ENCODE results near the gene GRK2. TPM values are rescaled to one million over a fixed set of nuclear protein-coding genes. Genes with fewer than 3 reads are reported as not detected.
"Not testable (repeated sequence)": the region's sequence is repeated elsewhere in the genome, so short reads cannot be mapped to it uniquely, and the experiment has no call there.

Gene GRK2
- total RNA-seq, 2 donors from 2014 or later, result 27.4 to 36.3 TPM

DNA sequence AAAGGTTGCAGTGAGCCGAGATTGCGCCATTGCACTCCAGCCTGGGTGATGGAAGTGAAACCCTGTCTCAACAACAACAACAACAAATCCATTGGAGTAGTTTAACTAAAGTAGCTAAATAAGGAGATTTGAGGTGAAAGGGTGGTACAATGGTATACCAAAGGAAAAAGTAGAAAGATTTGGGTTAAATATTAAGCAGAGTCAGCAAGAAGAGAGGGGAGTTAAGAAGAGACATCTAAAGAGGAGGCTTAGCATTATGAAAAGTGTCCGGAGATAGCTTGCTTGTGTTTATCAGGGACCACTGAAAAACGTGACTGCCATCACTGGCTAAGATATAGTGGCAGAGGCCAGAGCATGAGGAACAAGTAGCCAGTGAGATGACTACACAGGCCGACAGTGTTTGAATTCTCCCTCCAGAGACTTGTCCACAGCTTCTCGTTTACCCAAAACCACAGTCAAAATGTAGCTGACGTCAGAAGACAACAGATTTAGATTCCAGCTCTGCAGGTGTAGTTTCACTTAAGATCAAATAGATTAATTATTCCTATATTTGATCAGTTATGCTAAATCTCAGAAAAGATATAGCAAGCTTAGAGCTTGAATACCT, 32.6 kb upstream of the GRK2 start:
- intact Hi-C loops (cut with DNase I), result no loop called here
- Histone ChIP-seq H3K9me3 (no peaks in the 10 kb centered on the region), H3K27me3 (no peaks in the 10 kb centered on the region), H3K27ac (no peak overlapping the region), H3K4me3 (no peak overlapping the region), H3K4me1 (peaks cover 5% of the 10 kb centered on the region), H3K36me3 (replicated peaks in 1 of 2; ENCODE audit: insufficient read depth in 1 of 2, low read depth in 2 of 2) (peaks cover 0 to 5% of the 10 kb centered on the region in 2 donors)
- WGBS, 2 donors, result 75% methylated on average over 7 of the region's 7 CpGs
- TF ChIP-seq, protein P1, sequence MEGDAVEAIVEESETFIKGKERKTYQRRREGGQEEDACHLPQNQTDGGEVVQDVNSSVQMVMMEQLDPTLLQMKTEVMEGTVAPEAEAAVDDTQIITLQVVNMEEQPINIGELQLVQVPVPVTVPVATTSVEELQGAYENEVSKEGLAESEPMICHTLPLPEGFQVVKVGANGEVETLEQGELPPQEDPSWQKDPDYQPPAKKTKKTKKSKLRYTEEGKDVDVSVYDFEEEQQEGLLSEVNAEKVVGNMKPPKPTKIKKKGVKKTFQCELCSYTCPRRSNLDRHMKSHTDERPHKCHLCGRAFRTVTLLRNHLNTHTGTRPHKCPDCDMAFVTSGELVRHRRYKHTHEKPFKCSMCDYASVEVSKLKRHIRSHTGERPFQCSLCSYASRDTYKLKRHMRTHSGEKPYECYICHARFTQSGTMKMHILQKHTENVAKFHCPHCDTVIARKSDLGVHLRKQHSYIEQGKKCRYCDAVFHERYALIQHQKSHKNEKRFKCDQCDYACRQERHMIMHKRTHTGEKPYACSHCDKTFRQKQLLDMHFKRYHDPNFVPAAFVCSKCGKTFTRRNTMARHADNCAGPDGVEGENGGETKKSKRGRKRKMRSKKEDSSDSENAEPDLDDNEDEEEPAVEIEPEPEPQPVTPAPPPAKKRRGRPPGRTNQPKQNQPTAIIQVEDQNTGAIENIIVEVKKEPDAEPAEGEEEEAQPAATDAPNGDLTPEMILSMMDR (IDR thresholded peaks at IDR 0.05), result no peak
- no peak for TF ChIP-seq POLR2A (IDR thresholded peaks at IDR 0.05)
- DNase-seq, result no peak
- ATAC-seq, result no peak

- ATAC-seq; H3K4me3 ChIP-seq; H3K27ac ChIP-seq; H3K36me3 ChIP-seq (replicated peaks in 1 of 2; ENCODE audit: insufficient read depth in 1 of 2, low read depth in 2 of 2); DNase-seq; H3K27me3 ChIP-seq; intact Hi-C loops (cut with DNase I); H3K9me3 ChIP-seq: not testable (repeated sequence)
- peaks cover 14% of the 10 kb centered on the region for H3K4me1 ChIP-seq
- 96% methylated on average over 8 of the region's 8 CpGs for WGBS, 2 donors
These were observed 31.7 kb upstream of the GRK2 start for GRCh38 chr11:67234571-67234970.

- H3K27ac ChIP-seq, result no peak overlapping the region
- DNase-seq (no peak), ATAC-seq (no peak)
- intact Hi-C loops (cut with DNase I), result no loop called here
- no peaks in the 10 kb centered on the region for H3K27me3 ChIP-seq
- H3K36me3 ChIP-seq (replicated peaks in 1 of 2; ENCODE audit: insufficient read depth in 1 of 2, low read depth in 2 of 2), result no peaks in the 10 kb centered on the region
- H3K9me3 ChIP-seq, result no peaks in the 10 kb centered on the region
- peaks cover 32% of the 10 kb centered on the region for H3K4me1 ChIP-seq
- WGBS, 2 donors, result 94% methylated on average over 1 of the region's 1 CpG
- no peak for TF ChIP-seq POLR2A (IDR thresholded peaks at IDR 0.05)
- TF ChIP-seq, protein P1 (IDR thresholded peaks at IDR 0.05), result no peak
- H3K4me3 ChIP-seq, result no peak overlapping the region
These were observed 28.7 kb upstream of the GRK2 start for GRCh38 chr11:67237574-67237973.

DNA sequence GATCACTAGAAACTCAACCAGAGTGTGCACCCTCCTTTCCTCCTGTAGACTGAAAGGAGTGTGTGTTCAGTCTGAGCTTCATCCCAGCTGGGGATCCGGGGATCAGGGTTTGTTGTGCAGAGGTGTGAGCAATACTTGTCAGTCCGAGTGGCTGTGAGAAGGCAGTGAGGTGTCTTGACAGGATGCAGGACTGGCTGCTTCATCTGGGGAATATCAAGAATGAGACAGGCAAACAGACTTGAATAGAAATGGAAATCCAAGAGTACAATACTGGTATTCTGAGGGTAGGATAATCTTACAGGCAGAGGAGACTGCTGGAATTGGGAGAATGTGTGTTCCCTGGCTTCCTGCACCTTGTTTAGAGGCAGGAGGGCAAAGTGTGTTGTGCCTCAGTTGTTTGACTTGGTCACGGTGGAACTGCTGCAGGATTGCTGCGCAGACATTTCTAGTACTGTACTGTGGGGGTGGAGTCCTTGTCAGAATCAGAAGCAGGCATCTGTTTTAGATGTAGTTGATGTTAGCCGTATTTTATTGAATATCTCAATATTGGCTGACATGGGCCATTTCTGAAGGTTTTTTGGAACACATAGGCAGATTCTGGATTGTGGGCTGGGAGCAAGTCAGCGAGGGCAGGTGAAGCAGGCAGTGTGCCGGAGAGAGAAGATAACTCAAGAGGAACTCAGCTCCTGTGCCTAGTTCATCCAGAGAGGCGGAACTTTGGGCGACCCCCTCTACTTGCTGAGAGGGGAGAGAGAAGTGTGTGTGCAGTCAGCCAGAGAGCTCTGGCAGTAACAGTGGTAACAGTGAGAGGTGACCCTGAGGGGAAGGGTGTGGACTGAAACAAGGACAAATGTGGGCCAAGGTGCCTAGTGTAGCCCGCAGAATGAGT, 27.1 kb upstream of the GRK2 start:
- WGBS, 2 donors, result 9 to 15% methylated on average over 10 of the region's 10 CpGs
- no peak for DNase-seq
- no peaks in the 10 kb centered on the region for H3K9me3 ChIP-seq

More for the DNA sequence above, 27.1 kb upstream of the GRK2 start:
- TF ChIP-seq, protein P1 (IDR thresholded peaks at IDR 0.05), result no peak
- no peak for TF ChIP-seq POLR2A (IDR thresholded peaks at IDR 0.05)
- Histone ChIP-seq H3K27me3 (no peaks in the 10 kb centered on the region), H3K4me3 (no peak overlapping the region), H3K27ac (peak overlapping the region; percentile 82 to 97 (median 89)), H3K36me3 (replicated peaks in 1 of 2; ENCODE audit: insufficient read depth in 1 of 2, low read depth in 2 of 2) (no peaks in the 10 kb centered on the region), H3K4me1 (peaks cover 42% of the 10 kb centered on the region)
- intact Hi-C loops (cut with DNase I), result no loop called here
- ATAC-seq, result no peak

Data from body of pancreas (tissue), 4 donors.